Hepatic stellate cell (primary cell): ENCODE data around the gene ELMO1.
A peak's percentile ranks its signal among the peaks of the same experiment; 100 is the strongest.

Experiments used
- DNase-seq: peaks from one replicate; pipeline ENCODE4 v3.0.0; 2011; ENCODE audit warnings: low spot score

The ELMO1 gene

DNA sequence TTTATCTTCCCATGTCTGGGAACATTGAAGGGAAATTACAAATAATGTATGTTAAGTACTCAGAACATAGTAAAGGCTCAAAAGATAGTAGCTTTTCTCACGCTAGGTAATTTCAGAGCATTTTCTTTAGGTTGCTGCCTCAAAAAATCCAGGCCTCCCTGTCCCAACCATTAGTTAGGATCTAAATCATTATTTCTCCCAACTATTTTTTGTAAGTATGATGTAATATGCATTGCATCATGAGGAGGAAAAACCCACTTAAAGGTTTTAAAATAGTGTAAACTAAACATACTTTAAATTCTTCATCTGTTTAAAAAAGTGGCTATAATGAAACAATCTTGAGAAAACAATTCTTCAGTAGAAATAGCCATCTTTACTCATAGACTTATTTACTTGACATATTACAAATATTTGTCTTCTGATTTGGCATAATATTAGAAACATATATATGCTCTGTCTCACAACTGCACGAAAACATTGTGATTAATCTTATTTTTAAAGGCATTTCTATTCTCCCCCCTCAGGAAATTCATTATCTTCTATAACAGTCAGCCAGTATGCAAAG lies 329.3 kb downstream of the ELMO1 start:
- DNase-seq: no peak

DNA sequence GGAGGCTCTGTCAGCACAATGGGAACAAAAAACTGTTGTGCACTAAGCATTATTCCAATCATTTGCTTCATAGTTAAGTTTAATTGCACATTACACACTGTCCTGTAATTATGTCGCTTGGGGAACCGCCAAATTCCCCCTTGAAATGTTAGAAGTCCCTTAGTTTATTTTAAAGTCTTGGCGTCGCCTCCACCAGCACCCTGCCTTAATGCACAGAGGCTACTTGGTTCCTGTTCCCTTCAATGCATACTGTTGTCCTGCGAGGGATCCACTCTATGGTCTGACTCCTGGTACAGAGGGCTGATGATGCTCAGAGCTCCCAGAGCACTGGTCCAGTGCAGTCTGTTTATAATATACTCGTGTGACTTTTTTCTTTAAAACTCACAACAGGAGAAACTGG lies 330.7 kb downstream of the ELMO1 start:
- no peak for DNase-seq

DNA sequence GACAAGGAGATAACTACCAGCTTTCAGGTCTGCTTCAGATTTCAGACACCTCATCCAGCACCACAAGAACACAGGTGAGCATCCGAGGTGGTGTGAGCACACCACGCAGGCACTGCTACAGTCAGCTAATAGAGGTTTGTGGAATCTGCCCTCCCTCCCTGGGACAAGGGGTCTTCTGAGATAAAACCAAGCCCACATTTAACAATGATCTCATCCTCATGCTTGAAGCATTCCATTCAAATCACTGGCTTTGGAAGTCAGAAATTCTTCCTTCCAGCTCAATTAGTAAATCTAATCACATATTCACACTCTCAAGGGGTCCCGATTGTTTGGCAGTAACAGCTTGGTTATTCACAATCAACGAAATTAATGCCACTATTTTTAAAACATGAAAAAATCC lies 331.4 kb downstream of the ELMO1 start:
- no peak for DNase-seq

DNA sequence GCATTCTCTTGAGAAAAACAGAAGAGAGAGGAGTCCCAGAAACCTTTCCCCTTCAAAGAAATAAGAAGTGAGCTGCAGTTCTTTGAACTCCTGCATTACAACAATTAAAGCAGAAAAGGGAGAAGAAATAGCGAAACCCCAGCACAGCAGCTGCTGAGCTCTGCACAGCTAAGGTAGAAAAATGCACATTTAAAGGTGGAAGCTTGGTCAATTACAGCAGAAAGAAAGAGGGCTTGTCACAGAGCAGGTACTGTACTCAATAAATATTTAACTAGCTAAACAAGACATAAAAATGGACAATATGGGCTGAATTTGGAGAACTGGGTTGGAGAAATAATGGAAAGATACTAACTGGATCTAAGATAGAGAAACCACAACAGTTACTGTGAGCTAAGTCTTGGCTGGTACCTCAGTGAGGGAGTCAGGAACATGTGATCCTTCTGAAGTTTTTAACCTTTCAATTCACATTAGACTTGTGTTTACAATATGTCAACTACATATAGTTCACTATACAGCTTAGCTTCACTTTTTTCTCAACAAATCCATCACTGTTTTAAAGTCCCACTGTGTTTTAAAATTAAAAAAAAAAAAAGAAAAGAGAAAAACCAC lies 332.5 kb downstream of the ELMO1 start:
- no peak for DNase-seq

DNA sequence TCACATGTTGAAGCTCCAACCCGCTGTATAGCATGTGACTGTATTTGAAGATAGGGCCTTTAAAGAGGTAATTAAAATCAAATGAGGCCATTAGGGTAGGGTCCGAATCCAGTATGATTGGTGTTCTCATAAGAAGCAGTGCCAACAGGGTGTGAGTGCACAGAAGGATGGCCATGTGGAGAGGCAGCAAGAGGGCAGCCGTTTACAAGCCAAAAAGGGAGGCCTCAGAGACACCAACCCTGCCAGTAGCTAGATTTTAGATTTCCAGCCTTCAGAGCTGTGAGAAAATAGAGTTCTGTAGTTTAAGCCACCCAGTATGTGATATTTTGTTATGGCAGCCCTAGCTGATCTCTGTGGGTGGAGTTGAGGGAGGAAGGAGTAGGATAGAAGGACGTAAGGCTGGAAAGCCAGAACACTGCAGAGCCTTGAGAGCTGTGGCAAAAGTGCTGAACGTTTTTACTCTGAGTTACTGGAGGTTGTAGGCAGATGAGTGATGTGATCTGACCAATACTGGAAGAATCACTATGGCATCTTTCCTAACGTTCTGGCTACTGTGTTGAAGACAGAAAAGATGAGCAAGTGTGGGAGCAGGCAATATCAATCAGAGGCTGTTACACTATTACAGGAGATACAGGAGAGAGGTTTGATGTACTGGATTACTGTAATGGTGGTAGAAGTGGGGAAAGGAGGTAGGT lies 334.9 kb downstream of the ELMO1 start:
- peak; percentile 24 for DNase-seq

DNA sequence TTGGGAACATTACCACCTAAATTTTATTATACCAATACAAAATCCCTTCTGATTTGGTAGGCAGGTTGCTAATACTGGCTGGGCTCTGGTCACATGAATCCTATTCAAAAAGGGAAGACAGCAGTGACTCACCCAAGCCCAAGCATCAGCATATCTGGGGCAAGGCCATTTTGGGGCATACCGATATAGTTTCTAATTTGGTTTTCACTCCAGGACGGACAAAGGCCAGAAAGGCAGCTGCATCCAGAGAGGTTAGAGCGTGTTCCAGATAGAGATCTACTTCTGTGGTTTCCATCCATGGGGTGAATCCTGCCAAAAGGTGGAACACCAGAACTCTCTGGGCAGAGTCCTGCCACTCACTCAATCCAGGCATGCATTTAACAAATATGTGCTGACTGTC lies 335.8 kb downstream of the ELMO1 start:
- DNase-seq: no peak

DNA sequence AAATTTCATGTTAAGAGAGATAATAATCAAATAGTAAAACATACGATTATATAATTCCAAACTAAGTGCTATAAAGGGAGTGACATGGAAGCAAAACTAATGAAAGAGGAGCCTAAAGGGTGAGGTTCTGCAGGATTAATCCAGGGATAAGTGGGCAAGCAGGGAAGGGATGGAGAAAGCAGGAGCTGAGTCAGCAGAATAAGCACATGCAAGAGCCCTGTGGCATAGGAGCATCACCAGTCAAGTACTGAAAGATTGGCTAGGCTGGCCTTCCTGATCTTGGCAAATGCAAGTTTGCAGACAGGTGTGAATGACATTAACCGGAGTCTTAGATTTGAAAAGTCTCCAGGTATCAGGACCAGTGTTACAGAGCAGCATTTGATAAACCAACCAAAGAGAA lies 336.4 kb downstream of the ELMO1 start:
- no peak for DNase-seq

DNA sequence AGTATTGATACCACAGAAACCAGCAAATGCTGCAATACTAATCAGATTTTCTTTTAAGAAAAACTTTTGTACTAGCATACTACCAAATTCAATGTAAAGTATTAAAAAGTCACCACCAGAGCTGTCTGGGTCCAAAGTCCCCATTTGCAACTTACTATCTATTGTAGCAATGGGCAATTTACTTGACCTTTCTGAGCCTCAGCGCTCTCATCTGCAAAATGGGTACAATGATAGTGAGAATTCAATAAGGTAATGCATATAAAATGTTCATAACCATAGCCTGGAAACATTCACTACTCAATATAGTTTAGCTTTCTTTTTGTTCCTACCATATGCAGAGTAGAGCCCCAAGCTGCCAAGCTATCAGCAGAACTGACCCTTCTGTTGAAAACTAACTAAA lies 337.2 kb downstream of the ELMO1 start:
- no peak for DNase-seq

DNA sequence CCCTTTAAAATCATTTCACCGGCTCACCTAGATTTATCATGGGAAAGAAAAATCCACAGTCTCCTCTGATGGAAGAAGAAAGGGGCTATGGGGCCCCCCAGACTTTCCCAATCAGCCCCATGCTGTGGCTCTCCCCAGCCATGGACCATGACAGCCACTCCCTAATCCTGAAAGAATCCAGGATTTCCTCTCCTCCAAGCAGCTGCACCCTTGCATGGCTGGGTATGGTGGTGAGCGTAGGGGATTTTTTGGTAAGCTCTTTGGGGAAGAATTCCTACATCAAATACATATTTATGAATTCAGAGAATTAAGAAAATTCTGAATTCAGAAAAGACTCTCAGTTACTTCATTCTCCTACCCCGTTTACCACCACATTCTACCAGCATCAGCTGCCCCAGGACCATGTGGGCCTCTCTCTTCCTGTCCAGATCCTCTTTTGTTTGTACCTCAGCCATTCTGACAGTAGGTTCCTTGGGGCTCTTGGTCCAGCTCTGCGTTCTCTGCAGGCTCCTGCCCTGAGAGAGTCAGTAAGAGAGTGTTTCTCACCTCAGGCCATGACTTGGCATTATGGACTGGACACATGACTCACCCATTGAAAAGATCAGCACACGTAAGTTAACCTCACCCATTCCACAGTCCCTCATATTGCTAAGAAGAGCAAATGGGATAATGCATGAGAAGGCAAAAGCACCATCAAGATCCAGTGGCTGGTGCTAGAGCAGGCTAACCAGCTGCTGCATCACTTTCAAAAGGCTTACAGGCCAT lies 337.8 kb downstream of the ELMO1 start:
- no peak for DNase-seq

DNA sequence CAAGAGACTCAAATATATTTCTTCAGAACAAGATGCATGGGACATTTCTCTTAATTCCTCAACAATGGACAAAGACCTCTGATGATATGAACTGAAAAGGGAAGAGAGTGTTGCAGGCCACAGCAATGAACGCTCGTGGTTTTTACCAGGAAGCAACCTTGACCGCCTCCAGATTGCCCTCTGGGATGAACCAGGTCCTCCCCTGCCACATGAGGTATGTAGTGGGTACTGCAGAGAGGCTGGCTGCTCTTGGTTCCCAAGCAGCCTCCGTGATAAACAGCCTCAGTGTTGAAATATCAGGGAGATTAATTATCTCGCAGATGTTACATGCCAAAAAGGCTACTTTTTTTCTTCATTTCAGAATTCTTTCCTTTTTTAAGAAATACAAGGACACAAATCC lies 338.8 kb downstream of the ELMO1 start:
- peak; percentile 31 for DNase-seq

DNA sequence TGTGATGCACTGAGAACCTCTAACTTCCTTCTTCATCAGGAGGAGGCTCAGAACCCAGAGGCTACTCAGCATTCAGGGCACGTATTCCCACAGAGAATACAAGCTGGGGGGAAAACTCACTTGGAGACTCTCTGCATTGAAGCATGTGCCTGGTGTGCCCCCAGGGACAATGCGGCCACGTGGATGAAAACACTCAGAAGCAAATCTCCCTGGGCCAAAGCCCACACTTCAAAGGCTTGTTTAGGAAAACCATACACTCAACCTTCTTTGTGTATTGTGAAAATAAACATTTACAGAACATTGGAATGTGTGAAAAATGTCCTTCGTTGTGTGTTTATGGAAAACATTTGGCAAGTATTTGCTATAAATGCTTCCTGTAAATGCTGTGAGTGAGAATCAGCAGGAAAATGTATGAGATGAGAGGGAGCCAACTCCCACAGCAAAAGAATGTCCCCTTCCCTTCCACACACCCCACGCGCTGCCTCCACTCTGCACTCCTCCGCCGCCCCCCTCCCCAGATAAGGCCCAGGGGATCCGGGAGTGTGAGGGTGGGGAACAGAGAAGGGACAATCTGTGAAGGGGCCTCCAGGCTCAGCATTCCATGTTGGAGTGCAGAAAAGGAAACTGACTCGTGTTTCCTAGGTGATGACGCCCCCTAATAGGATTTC lies 339.5 kb downstream of the ELMO1 start:
- no peak for DNase-seq

DNA sequence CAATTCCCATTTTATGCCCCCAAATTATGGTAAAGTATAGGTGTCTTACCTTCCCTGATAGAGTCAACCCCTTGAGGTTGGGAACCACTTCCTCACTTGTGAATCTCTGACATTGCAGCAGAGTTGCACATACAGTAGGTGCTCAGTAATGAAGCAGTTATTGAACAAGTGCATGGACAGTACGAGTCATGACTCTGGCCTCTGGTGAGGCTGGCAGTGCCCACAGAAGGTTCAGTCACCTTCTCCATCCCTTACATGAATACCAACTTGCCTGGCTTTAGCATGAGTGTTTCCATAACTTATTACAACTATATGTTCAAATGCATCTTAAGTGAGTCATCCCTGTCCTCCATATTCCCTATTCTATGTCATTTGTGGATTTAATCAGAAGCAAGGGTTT lies 340.0 kb downstream of the ELMO1 start:
- no peak for DNase-seq

DNA sequence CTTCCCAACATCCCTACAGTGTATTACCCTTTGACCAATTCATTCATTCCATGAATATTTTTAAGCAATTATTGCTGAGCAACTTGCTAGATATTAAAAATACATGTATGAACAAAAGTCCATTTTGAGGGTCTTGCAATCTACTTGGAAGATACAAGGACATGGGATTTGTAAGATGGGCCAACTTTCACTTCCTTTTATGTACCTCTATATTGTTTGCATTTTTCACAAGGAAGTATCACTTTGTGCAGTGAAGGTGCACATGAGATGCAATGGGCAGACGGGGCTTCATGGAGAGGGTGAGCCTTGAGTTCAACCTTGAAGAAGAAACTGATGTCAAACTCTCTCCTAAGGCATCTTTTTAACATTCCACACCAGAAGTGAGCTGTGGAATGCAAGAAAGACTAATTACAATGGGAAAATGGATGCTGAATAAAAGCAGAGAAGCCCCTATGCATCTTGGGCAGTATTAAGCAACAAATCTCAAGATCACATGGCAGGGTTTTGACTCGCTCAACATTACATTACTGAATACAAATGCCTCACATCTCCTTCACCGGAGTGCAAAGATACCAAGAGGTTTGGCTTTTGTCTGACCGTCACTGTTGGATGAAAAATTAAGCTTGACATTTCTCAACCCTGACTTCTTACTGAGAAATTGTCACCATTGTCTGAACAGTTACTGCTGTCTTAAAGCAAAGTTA lies 341.5 kb downstream of the ELMO1 start:
- DNase-seq: no peak

DNA sequence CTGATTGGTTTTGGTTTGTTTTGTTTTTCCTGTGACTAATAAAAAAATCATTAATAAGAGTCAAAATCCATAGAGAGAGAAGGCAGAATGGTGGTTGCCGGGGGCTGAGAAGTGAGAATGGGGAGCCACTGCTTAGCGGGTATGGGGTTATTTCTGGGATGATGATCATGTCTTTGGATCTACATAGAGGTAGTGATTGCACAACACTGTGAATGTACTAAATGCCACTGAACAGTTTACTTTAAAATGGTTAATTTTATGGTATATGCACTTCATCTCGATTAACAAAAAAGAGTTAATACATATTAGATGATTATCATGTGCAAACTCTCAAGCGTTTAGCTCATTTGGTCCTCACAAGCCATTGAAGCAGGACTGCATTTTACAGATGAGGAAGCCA lies 342.9 kb downstream of the ELMO1 start:
- no peak for DNase-seq

DNA sequence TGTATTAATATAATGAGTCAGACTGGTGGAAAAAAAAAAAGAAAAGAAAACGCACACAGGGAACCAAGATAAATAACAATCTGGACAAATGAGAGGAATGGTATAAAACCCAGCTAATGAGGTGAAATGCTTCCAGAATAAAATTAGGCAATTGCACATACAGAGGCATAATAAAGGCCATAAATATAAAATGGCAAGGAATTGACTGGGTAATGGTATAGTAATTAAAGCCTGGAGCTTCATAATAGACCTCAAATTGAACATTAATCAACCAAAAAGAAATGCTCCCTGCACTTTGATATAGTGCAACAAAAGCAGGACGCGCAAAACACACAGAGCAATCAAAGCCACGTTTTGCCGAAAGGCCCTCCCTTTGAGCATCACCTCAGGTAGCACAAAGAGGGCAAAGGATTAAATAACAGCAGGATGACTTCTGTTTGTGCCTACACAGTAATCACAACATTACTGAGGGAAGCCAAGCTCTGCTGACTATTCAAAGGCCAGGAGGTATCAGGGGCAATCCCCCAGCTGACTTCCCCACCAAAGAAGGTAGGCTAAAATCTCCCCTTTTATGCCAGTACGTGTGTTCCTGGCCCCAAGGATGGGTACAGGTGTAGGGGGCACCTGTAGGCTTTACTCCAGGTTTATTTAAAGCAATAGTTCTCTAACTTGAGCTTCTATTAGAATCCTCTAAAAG lies 343.7 kb downstream of the ELMO1 start:
- no peak for DNase-seq

DNA sequence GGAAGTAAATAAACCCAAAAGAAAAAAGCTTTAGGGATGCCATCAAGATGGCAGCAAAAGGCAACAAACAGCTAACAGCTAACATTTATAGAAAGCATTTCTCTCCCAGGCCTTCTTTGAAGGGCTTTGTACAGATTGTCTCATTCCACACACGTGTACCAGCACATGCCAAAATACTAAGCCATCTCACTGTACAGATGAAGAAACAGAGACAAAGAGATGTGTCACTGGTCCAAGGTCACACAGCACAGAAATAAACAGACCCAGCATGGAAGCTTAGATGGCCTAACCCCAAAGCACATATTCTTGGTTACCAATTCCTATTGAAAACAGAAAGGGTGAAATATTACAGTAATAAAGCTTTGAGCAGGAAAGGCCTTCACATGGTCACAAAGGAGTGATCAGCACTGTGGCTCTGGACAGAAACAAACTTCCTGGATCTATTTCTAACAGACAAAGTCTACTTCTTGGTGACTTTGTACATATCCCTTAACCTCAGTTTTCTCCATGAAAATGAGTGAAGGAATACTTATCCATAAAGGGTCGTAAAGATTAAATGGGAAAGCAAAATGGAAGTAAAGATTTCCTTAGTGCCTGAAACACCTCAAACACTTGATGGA lies 346.0 kb downstream of the ELMO1 start:
- DNase-seq: no peak

DNA sequence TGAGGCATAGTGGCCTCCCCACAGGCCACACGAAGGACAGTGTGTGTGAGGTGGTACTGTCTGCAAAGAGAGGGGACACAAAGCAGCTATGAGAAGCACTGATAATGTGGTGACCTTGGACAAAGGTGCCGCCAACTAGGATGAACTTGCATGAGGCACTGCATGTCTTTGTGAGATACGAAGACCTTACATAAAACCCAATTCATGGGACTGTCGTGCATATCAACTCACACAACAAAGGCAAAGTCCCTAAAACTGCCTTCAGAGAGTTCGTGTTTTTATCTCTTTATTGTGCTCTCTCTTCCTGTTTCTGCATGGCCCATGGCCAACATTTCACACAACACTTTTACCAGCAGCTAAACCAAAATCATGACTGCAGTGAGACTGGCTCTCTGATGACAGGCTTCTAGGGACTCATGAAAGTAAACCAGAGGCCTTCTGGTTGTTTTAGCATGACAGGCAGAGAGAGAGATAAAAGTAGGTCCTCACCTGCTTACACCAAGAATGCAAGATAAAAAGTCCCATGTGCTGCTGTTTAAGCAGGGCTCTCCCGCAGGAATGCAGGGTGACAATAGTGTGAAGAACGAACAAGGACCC lies 347.8 kb downstream of the ELMO1 start:
- DNase-seq: no peak

DNA sequence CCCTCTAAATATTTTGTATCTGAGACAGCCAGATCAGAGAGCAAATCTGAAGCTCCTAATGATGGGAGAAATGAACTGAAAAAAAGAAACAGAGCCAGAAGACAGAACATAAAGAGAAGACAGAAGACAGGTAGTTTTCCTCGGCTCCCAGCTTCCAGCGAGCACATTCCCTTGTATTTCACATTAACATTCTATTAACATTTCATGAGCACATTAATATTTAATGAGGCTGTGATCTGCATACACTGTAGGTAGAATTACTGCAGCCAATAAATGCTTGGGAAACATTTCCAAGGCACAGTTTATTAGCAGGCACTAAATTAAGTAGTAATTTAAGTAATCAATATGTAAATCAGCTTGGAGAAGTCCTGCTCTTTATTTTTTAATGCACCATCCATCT lies 349.9 kb downstream of the ELMO1 start:
- DNase-seq: no peak

DNA sequence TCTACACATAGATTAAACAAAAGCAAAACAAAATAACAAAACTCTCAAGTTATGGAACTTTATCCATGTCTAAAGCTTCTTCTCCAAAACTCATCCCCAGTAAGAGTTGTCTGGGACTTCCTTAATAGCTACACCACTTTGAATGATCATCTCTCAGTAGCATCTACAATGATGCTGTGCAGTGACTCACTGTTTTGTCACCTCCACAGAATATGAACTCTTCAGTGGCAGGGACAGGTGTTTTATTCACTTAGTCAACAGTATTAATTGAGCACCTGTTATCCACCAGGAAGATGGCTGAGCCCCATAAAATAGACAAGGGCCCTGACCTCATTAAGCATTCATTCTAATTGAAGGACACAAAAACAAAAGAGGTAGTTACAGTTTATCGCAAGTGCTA lies 350.7 kb downstream of the ELMO1 start:
- DNase-seq: no peak

DNA sequence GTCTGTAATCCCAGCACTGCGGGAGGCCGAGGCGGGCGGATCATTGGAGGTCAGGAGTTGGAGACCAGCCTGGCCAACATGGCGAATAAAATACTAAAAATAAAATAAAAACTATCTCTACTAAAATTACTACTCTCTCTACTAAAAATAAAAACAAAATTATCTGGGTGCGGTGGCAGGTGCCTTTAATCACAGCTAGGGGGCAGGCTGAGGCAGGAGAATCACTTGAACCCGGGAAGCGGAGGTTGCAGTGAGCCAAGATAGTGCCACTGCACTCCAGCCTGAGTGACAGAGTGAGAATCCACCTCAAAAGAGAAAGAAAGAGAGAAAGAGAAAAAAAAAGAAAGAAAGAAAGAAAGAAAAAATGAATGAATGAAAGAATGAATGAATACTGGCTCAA lies 351.4 kb downstream of the ELMO1 start:
- no peak for DNase-seq
